Lung (tissue), 12 donors: ENCODE measurements around the gene KCNG4. TPM values are rescaled to one million over a fixed set of nuclear protein-coding genes. Genes with fewer than 3 reads are reported as not detected.

ENCODE experiments used
- ATAC-seq: fragments of 200-7000 bp; cut with Tn5 transposase; one replicate; pipeline ENCODE4 v1.9.1; 2020; ENCODE audit warnings: moderate number of reproducible peaks; ENCODE audit not compliant: insufficient read depth, low FRiP score
- DNase-seq, 3 donors: peaks; one replicate each; pipeline ENCODE4 v3.0.0-alpha.2; 2013 to 2017
- H3K27ac ChIP-seq, 2 donors: one replicate each; pipeline ENCODE4 v1.5.1; 2013; ENCODE audit warnings: mild to moderate bottlenecking in 2 of 2, moderate library complexity in 2 of 2, control low read depth in 1 of 2, inconsistent platforms in 1 of 2, low read depth in 1 of 2, low read length in 1 of 2
- H3K27me3 ChIP-seq, 3 donors: one replicate each; pipeline ENCODE4 v1.5.1; 2013; ENCODE audit warnings: low read length in 2 of 3; ENCODE audit not compliant: control insufficient read depth in 3 of 3, insufficient read depth in 3 of 3
- H3K36me3 ChIP-seq, 4 donors: one replicate each; pipeline ENCODE4 v1.5.1; 2013; ENCODE audit warnings: low read length in 4 of 4, mild to moderate bottlenecking in 1 of 4, moderate library complexity in 1 of 4; ENCODE audit not compliant: control insufficient read depth in 4 of 4, insufficient read depth in 4 of 4
- H3K4me1 ChIP-seq, 5 donors: one replicate each; pipeline ENCODE4 v1.5.1; 2013; ENCODE audit warnings: low read length in 5 of 5, mild to moderate bottlenecking in 2 of 5, moderate library complexity in 1 of 5; ENCODE audit not compliant: control insufficient read depth in 5 of 5, insufficient read depth in 5 of 5
- H3K4me3 ChIP-seq: one replicate; pipeline ENCODE4 v1.5.1; 2013; ENCODE audit warnings: mild to moderate bottlenecking, control low read depth, moderate library complexity
- H3K9ac ChIP-seq, 2 donors: one replicate each; pipeline ENCODE4 v1.5.1; 2013; ENCODE audit warnings: low read length in 2 of 2, control low read depth in 1 of 2; ENCODE audit not compliant: insufficient read depth in 1 of 2
- H3K9me3 ChIP-seq, 4 donors: one replicate each; pipeline ENCODE4 v1.5.1; 2013; ENCODE audit warnings: low read length in 3 of 4, mild to moderate bottlenecking in 1 of 4, moderate library complexity in 1 of 4; ENCODE audit not compliant: control insufficient read depth in 4 of 4, insufficient read depth in 3 of 4
- CTCF ChIP-seq: IDR thresholded peaks from 2 replicates; pipeline ENCODE4 v1.5.1; 2012; ENCODE audit warnings: mild to moderate bottlenecking; ENCODE audit errors: control extremely low read depth, extremely low read depth
- WGBS, 2 donors: extraction: QIAGEN DNeasy Blood & Tissue Kit; methylation state at CpG; one replicate each; pipeline ENCODE4 v1.1.7; 2013; 5-methylcytosine and 5-hydroxymethylcytosine counted together
- polyA plus RNA-seq, 2 donors: library from polyadenylated mRNA; stranded (reverse); fragments of 200-250 nt; gene quantifications; one replicate each; pipeline ENCODE4 v1.2.1, GENCODE V29; 2013
- total RNA-seq, 2 donors: library from RNA; depleted of rRNA in 1 of 2; stranded (reverse); fragments of >200 nt in 1 of 2; gene quantifications; one replicate each; pipeline ENCODE4 v1.2.1, GENCODE V29; 2014 to 2021
- donor health status: control.
- donor health status: control.
- donor health status: Bipolar disorder and iron deficiency.
- donor health status: healthy.
- donor health status: DM: yes; HTN: yes; CAD: no.

The KCNG4 gene
- total and polyA plus RNA-seq, 4 donors = not detected

GRCh38 chr16:84266451-84266850 lies 26.6 kb upstream of the KCNG4 start:
- Histone ChIP-seq H3K9ac (no peak overlapping the region), H3K4me3 (no peak overlapping the region), H3K27ac (no peak overlapping the region), H3K27me3 (no peaks in the 10 kb centered on the region), H3K36me3 (no peaks in the 10 kb centered on the region), H3K9me3 (peaks cover 0 to 2% (median 0%) of the 10 kb centered on the region in 4 donors), H3K4me1 (no peaks in the 10 kb centered on the region)
- 42 to 54% methylated on average over 4 of the region's 4 CpGs for WGBS, 2 donors
- no peak for TF ChIP-seq CTCF
- peak; percentile 33 to 63 (median 53) for DNase-seq
- no peak for ATAC-seq

GRCh38 chr16:84262939-84263338 lies 23.1 kb upstream of the KCNG4 start:
- DNase-seq (no peak), ATAC-seq (no peak)
- no peak overlapping the region for H3K4me3 ChIP-seq
- no peaks in the 10 kb centered on the region for H3K36me3 ChIP-seq
- WGBS, 2 donors = 83 to 100% methylated on average over 3 of the region's 3 CpGs
- no peak overlapping the region for H3K9ac ChIP-seq
- no peak overlapping the region for H3K27ac ChIP-seq
- no peak for TF ChIP-seq CTCF
- H3K9me3 ChIP-seq = peaks cover 0 to 5% (median 1%) of the 10 kb centered on the region in 4 donors
- no peaks in the 10 kb centered on the region for H3K27me3 ChIP-seq
- H3K4me1 ChIP-seq = no peaks in the 10 kb centered on the region

- Histone ChIP-seq H3K9me3 (peaks cover 0 to 5% (median 1%) of the 10 kb centered on the region in 4 donors), H3K4me1 (no peaks in the 10 kb centered on the region), H3K9ac (no peak overlapping the region), H3K27me3 (peaks cover 0 to under 1% (median 0%) of the 10 kb centered on the region in 3 donors), H3K27ac (no peak overlapping the region), H3K4me3 (no peak overlapping the region), H3K36me3 (no peaks in the 10 kb centered on the region)
- ATAC-seq (no peak), DNase-seq (no peak)
- WGBS, 2 donors = 86 to 88% methylated on average over 4 of the region's 4 CpGs
- TF ChIP-seq CTCF = no peak
Measured at GRCh38 chr16:84262031-84262430, 22.2 kb upstream of the KCNG4 start.

- Histone ChIP-seq H3K9me3 (peaks cover 0 to 5% (median 1%) of the 10 kb centered on the region in 4 donors), H3K27me3 (peaks cover 0 to 2% (median 0%) of the 10 kb centered on the region in 3 donors), H3K36me3 (no peaks in the 10 kb centered on the region), H3K27ac (no peak overlapping the region), H3K4me1 (no peaks in the 10 kb centered on the region), H3K4me3 (no peak overlapping the region), H3K9ac (no peak overlapping the region)
- DNase-seq = no peak
- 83 to 88% methylated on average over 23 of the region's 23 CpGs for WGBS, 2 donors
- ATAC-seq = no peak
- no peak for TF ChIP-seq CTCF
Measured at GRCh38 chr16:84260766-84261554, 21.1 kb upstream of the KCNG4 start.
